K562 (cell line): ENCODE measurements around the gene INHA. TPM values are rescaled to one million over a fixed set of nuclear protein-coding genes. Genes with fewer than 3 reads are reported as not detected.

ENCODE experiments used
- ARID1B ChIP-seq: fragments of 450-650 bp; IDR thresholded peaks from 2 replicates; pipeline ENCODE4 v1.6.1; 2016; ENCODE audit warnings: antibody characterized with exemption, mild to moderate bottlenecking, inconsistent platforms
- GABPB1 ChIP-seq: sonication (generic); formaldehyde crosslinking; IDR thresholded peaks from 2 replicates; pipeline ENCODE4 v1.8.0; 2022; ENCODE audit warnings: mild to moderate bottlenecking, missing genetic modification reagents
- HNRNPH1 ChIP-seq: fragments of 200-400 bp; formaldehyde crosslinking; optimal IDR thresholded peaks from 2 replicates; pipeline ENCODE3; 2017; ENCODE audit warnings: low read depth, mild to moderate bottlenecking, low read length, moderate library complexity
- KAT2B ChIP-seq: IDR thresholded peaks from one replicate; pipeline ENCODE4 v1.6.1; 2012; ENCODE audit warnings: low read depth, mild to moderate bottlenecking, control low read depth, inconsistent platforms, low read length, moderate library complexity
- SMARCC2 ChIP-seq: fragments of 450-650 bp; IDR thresholded peaks from 2 replicates; pipeline ENCODE4 v1.6.1; 2017; ENCODE audit warnings: antibody characterized with exemption, moderate library complexity, mild to moderate bottlenecking, low read depth
- SUPT5H ChIP-seq: fragments of 450-650 bp; IDR thresholded peaks from 2 replicates; pipeline ENCODE4 v1.6.1; 2016
- ZNF165 ChIP-seq: fragments of 250-450 bp; sonication (Bioruptor Pico); IDR thresholded peaks from 2 replicates; pipeline ENCODE4 v1.4.0; 2020; ENCODE audit warnings: borderline replicate concordance
- polyA plus RNA-seq, 8 experiments: library from polyadenylated mRNA; depleted of rRNA in 4 of 8; stranded (reverse) in 5 of 8; unstranded in 3 of 8; fragments of >200 nt; fragmentation: Nextera tagmentation in 2 of 8; fragmentation: Illumina TruSeq in 1 of 8; extraction: Ambion mirVana in 2 of 8; extraction: Trizol in 1 of 8; gene quantifications; 2 replicates each; pipeline versions ENCODE4 v1.2.1 to v1.2.3, GENCODE V29; 2011 to 2014; ENCODE audit warnings: inconsistent platforms in 1 of 8, missing spikeins in 1 of 8
- total RNA-seq, 7 experiments: library from RNA; depleted of rRNA in 6 of 7; stranded (reverse); fragments of >200 nt in 6 of 7; fragmentation: Illumina TruSeq in 2 of 7; extraction: Trizol in 2 of 7; gene quantifications; 2 replicates each; pipeline versions ENCODE4 v1.2.1 to v1.2.3, GENCODE V29; 2011 to 2021; ENCODE audit warnings: low replicate concordance in 1 of 7
- TF ChIP-seq, protein P1 (sequence below): fragments of 450-650 bp; IDR thresholded peaks from 2 replicates; pipeline ENCODE4 v1.6.1; 2016; ENCODE audit warnings: mild to moderate bottlenecking
- TF ChIP-seq, protein P2 (sequence below): fragments of 250-450 bp; sonication (Bioruptor Pico); IDR thresholded peaks from 2 replicates; pipeline ENCODE4 v1.4.0; 2020; ENCODE audit warnings: mild to moderate bottlenecking
- TF ChIP-seq, protein P3 (sequence below): sonication (generic); formaldehyde crosslinking; IDR thresholded peaks from 2 replicates; pipeline ENCODE4 v1.4.0; 2020; ENCODE audit warnings: mild to moderate bottlenecking, missing genetic modification reagents
- TF ChIP-seq, protein P4 (sequence below): sonication (generic); formaldehyde crosslinking; IDR thresholded peaks from 2 replicates; pipeline ENCODE4 v1.8.1; 2022; ENCODE audit warnings: missing genetic modification reagents
- TF ChIP-seq, protein P5 (sequence below), 2 experiments: fragments of 450-650 bp; IDR thresholded peaks; 2 replicates each; pipeline ENCODE4 v1.6.1; 2018; ENCODE audit warnings: mild to moderate bottlenecking in 2 of 2, low read depth in 1 of 2; ENCODE audit not compliant: partially characterized antibody in 2 of 2
- TF ChIP-seq, protein P6 (sequence below): fragments of 450-650 bp; formaldehyde crosslinking; IDR thresholded peaks from 2 replicates; pipeline ENCODE4 v1.4.0; 2020; ENCODE audit warnings: mild to moderate bottlenecking

Gene INHA
- total and polyA plus RNA-seq, 9 of the 15 experiments (the other 6 are each of a cell fraction or from before 2014, with no cell fraction given): 0.07 to 1.9 (median 0.40) TPM

DNA sequence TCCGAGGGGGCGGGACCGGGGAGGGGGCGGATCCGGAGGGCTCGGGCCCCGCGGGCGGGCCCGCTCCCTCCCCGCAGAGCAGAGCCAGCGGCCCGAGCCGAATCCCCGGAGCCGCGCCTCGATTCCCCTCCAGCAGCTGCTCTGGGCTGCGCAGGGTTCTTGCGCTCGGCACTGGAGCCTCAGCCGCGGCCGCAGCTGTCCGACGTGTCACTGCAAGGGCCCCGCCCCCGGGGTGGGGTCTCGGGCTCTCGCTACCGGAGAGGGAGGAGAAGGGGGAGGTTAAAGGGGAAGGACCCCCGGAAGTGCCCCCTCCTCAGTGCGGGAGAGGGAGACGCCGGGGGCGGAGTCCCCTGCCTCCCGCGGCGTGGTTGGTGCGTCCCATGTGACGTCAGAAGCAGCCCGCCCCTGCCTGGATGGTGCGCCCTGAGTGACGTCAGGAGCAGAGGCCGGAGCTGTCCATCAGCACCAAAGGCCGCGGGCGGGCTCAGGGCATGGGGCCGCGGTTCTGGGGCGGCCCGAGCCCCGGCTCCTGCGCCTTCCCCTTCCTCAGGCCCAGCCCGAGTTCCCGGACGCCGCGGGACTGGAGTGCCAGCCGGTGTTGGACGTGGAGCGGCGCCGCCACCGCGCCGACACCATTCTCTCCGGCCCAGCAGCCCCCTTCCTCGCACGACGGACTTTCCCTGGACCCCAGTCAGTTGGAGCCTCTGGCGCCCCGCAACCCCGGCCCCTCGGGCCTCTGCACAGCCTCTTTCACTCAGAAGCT is 28.3 kb upstream of the INHA start, which contains the start of the genes CHPF and TMEM198 (continued):
- TF ChIP-seq, protein P1, sequence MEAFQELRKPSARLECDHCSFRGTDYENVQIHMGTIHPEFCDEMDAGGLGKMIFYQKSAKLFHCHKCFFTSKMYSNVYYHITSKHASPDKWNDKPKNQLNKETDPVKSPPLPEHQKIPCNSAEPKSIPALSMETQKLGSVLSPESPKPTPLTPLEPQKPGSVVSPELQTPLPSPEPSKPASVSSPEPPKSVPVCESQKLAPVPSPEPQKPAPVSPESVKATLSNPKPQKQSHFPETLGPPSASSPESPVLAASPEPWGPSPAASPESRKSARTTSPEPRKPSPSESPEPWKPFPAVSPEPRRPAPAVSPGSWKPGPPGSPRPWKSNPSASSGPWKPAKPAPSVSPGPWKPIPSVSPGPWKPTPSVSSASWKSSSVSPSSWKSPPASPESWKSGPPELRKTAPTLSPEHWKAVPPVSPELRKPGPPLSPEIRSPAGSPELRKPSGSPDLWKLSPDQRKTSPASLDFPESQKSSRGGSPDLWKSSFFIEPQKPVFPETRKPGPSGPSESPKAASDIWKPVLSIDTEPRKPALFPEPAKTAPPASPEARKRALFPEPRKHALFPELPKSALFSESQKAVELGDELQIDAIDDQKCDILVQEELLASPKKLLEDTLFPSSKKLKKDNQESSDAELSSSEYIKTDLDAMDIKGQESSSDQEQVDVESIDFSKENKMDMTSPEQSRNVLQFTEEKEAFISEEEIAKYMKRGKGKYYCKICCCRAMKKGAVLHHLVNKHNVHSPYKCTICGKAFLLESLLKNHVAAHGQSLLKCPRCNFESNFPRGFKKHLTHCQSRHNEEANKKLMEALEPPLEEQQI: no peak
- TF ChIP-seq, protein P2, sequence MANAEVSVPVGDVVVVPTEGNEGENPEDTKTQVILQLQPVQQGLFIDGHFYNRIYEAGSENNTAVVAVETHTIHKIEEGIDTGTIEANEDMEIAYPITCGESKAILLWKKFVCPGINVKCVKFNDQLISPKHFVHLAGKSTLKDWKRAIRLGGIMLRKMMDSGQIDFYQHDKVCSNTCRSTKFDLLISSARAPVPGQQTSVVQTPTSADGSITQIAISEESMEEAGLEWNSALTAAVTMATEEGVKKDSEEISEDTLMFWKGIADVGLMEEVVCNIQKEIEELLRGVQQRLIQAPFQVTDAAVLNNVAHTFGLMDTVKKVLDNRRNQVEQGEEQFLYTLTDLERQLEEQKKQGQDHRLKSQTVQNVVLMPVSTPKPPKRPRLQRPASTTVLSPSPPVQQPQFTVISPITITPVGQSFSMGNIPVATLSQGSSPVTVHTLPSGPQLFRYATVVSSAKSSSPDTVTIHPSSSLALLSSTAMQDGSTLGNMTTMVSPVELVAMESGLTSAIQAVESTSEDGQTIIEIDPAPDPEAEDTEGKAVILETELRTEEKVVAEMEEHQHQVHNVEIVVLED (CRISPR knock-in tag): peak; percentile 44
- TF ChIP-seq ARID1B (no peak), SUPT5H (peak; percentile 59; the same call in 1 of the 2 replicates), ZNF165 (CRISPR knock-in tag) (no peak), SMARCC2 (no peak), GABPB1 (CRISPR knock-in tag) (peak; percentile 94), KAT2B (no peak), HNRNPH1 (no peak)
- TF ChIP-seq, protein P3, sequence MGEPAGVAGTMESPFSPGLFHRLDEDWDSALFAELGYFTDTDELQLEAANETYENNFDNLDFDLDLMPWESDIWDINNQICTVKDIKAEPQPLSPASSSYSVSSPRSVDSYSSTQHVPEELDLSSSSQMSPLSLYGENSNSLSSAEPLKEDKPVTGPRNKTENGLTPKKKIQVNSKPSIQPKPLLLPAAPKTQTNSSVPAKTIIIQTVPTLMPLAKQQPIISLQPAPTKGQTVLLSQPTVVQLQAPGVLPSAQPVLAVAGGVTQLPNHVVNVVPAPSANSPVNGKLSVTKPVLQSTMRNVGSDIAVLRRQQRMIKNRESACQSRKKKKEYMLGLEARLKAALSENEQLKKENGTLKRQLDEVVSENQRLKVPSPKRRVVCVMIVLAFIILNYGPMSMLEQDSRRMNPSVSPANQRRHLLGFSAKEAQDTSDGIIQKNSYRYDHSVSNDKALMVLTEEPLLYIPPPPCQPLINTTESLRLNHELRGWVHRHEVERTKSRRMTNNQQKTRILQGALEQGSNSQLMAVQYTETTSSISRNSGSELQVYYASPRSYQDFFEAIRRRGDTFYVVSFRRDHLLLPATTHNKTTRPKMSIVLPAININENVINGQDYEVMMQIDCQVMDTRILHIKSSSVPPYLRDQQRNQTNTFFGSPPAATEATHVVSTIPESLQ (CRISPR knock-in tag): no peak
- TF ChIP-seq, protein P4, sequence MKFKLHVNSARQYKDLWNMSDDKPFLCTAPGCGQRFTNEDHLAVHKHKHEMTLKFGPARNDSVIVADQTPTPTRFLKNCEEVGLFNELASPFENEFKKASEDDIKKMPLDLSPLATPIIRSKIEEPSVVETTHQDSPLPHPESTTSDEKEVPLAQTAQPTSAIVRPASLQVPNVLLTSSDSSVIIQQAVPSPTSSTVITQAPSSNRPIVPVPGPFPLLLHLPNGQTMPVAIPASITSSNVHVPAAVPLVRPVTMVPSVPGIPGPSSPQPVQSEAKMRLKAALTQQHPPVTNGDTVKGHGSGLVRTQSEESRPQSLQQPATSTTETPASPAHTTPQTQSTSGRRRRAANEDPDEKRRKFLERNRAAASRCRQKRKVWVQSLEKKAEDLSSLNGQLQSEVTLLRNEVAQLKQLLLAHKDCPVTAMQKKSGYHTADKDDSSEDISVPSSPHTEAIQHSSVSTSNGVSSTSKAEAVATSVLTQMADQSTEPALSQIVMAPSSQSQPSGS (CRISPR knock-in tag): peak; percentile 63; the same call in 1 of the 2 replicates
- TF ChIP-seq, protein P5, sequence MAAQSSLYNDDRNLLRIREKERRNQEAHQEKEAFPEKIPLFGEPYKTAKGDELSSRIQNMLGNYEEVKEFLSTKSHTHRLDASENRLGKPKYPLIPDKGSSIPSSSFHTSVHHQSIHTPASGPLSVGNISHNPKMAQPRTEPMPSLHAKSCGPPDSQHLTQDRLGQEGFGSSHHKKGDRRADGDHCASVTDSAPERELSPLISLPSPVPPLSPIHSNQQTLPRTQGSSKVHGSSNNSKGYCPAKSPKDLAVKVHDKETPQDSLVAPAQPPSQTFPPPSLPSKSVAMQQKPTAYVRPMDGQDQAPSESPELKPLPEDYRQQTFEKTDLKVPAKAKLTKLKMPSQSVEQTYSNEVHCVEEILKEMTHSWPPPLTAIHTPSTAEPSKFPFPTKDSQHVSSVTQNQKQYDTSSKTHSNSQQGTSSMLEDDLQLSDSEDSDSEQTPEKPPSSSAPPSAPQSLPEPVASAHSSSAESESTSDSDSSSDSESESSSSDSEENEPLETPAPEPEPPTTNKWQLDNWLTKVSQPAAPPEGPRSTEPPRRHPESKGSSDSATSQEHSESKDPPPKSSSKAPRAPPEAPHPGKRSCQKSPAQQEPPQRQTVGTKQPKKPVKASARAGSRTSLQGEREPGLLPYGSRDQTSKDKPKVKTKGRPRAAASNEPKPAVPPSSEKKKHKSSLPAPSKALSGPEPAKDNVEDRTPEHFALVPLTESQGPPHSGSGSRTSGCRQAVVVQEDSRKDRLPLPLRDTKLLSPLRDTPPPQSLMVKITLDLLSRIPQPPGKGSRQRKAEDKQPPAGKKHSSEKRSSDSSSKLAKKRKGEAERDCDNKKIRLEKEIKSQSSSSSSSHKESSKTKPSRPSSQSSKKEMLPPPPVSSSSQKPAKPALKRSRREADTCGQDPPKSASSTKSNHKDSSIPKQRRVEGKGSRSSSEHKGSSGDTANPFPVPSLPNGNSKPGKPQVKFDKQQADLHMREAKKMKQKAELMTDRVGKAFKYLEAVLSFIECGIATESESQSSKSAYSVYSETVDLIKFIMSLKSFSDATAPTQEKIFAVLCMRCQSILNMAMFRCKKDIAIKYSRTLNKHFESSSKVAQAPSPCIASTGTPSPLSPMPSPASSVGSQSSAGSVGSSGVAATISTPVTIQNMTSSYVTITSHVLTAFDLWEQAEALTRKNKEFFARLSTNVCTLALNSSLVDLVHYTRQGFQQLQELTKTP (IDR thresholded peaks at IDR 0.05; ENCODE audit: low read depth in 1 of 2, partially characterized antibody in 2 of 2): peak in 1 of 2 experiments; percentile 51
- TF ChIP-seq, protein P6, sequence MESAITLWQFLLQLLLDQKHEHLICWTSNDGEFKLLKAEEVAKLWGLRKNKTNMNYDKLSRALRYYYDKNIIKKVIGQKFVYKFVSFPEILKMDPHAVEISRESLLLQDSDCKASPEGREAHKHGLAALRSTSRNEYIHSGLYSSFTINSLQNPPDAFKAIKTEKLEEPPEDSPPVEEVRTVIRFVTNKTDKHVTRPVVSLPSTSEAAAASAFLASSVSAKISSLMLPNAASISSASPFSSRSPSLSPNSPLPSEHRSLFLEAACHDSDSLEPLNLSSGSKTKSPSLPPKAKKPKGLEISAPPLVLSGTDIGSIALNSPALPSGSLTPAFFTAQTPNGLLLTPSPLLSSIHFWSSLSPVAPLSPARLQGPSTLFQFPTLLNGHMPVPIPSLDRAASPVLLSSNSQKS (CRISPR knock-in tag): no peak
